NOMO-1 (cell line): Measurements from ENCODE around the gene GPR61.

Experiments
- DNase-seq, 2 experiments: peaks; one replicate each; lab custom pipeline; 2025; ENCODE audit not compliant: unreplicated experiment in 2 of 2; lab: John Stamatoyannopoulos, UW

The GPR61 gene

DNA sequence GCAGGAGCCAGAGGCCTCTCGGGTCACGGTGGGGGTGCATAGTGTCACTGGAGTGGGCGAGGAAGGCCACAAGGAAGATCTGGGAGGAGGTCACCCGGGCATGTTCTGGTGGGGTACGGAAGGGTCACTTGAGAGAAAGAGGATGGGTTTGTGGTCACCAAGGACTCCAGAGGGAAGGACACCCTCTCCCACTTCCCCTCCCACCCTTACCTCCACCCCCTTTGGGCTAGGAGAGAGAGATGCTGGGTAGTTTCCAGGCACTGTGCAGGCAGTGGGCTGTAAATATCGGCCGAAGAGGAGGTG, 30.8 kb upstream of the GPR61 start:
- no peak for DNase-seq

GRCh38 chr1:109509176-109510134, 30.2 kb upstream of the GPR61 start, which contains the start of gene AMIGO1:
AMIGO1 (minus strand) TSS chr1:109509727; CDS start chr1:109508912, 815 bp downstream.
- peak; percentile 34 to 59 for DNase-seq

DNA sequence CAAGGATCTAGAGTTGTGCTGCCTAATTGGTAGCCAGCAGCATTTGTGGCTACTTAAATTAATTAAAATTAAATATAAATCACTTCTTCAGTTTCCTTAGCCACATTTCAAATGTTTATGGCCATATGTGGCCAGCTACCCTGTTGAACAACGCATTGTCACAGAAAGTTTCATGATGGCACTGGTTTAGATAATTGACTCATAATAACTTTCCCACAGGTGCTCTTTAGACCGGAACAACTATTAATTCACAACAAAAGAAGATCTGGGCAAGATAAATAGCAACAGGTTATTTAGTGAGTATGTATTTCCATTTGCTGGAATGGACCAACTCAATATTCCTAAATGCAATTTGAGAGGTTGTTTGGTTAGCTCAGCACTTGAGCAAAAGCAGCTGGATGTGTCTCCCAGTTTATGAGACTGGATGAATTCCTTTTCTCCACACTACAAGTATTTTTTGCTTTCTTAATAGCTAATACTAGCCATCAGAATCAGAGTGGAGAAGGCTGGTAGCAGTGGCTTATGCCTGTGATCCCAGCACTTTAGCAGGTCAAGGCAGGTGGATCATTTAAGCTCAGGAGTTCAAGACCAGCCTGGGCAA, 26.5 kb upstream of the GPR61 start:
- DNase-seq = no peak

DNA sequence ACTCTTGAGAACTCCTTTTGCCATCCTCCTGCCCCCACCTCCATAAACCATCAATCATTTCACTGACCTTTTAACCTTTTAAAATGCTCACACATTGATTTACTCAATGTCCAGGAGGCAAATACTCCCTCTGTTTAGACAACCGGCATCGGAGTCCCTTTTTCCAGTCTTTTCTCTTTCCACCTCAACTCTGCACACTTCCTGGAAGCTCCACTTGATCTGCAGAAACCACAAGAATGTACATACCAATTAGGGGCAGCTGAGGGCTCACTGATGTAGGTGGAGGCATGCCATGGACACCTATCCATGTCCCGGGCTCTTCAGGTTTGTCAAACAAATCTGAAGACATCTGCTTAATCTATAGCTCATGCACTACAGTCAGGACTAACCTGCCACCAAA, 24.8 kb upstream of the GPR61 start:
- no peak for DNase-seq

DNA sequence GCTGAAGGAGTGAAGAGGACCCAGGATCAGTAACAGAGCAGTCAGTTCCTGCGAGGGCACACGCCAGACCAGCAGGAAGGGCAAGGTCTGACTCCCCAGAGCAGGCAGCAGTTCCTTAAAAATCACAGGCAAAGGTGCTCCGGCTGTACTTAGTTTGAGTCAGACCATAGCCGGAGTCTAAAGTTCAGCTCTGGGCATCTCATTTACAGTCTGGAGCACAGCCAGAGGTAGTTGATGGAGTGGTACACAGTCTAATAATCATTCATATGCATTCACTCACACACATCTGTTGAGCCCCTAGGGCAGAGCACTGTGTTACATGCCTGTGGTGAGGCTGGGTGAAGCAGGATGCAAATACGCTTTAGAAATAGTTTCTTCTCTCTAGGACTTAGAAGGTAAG, 22.8 kb upstream of the GPR61 start:
- DNase-seq = no peak

DNA sequence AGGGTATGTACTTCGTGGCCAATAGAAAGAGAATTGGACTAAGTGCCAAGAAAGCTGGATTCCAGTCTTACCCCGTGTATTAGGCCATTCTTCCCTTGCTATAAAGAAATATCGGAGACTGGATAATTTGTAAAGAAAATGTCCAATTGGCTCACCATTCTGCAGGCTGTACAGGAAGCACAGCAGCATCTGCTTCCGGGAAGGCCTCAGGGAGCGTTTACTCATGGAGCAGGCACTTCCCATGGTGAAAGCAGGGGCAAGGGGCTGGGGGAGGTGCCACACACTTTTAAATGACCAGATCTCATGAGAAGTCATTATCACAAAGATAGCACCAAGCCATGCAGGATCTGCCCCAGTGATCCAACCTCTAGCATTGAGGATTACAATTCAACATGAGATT, 22.3 kb upstream of the GPR61 start:
- no peak for DNase-seq

DNA sequence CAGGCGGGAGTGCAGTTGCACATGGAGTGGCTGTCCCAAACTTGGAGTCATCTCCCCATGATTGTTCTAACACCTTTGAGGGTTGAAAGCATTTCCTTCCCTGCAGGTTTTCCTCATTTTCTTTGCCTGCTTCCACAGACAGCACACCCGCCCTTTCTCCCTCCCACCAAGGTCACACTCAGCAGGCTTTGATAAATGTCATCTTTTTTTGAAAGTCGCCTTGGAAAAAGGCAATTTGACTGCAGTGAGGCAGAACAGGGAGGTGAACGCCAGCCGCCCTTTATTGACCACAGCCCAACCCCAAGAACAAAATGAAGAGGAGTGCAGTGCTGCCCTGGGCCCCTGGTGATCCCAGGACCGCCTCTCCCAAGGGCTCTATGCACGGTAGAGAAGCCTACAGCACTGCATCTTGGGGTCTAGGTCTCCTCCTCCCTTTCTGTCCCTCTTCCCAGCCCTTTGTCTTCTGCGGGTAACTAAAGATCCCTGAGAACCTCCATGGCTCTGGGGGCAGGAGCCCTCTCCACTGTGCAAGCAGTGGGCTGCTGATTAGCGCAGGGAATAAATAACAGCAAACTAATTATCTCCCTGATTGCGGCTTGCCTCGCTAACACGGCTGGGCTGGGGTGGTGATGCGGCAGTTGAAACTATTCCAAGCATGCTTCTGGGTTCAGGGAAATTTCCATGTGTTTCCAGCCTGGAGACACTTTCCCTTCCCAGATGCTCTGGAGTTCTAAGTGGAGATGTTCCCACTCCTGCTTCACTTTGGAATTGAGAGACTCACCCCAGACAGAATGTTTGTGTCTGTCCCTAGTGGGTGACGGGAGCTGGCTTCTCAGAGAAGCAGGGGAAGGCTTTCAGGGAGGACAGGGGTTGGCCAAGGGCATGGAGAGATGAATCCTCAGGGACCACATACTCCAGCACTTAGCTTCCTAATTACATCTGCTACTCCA, 18.4 kb upstream of the GPR61 start:
- DNase-seq = no peak

DNA sequence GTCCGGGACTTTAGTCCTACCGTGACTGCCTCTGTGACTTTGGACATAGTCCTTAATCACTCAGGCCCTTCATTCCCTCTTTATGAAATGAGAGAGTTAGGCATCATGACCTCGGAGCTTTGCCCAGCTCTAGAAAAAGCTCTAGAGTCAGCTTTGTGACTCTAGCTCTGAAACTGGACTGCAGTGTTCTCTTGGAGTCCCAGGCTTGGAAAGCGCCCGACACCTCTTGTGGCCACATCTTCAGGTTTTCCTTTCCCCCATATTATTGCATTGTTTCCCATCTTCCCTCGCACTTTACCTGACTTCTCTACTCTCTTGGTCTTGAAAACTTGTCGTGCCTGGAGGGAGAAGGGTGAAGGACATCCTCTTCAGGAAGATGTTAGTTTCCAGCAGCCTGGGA, 17.6 kb upstream of the GPR61 start:
- DNase-seq = no peak

GRCh38 chr1:109523706-109524105, 16.0 kb upstream of the GPR61 start:
- no peak for DNase-seq

DNA sequence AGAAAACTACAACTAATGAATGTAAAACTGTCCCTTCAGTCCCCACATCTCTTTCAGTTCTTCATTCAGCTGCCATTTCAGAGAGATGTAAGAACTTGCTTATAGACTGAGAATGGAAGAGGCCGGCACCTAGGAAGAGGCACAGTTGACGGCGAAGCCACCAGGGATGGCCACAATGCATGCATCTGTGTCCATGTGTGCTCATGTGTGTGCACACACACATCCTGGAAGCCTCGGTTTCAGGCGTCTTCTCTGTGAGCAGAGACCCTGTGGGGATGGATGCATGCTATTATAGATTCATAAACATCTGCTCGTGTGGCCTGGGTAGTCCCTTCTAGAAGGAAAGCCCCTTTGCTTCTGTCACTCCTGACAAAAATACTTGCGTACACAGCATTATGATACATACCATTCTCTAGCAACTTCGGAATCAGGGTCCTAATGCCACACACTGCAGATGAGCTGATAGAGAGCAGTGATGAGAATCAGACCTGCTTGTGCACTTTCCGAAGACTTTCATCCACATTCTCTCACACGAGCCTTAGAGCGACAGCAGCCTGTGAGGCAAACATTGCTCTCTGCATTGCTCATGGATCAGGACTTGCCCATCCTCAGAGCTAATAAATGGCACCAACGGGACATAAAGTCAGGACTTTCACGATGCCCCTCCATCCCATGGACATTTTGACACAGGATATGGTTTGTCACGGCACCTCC, 12.4 kb upstream of the GPR61 start:
- no peak for DNase-seq

DNA sequence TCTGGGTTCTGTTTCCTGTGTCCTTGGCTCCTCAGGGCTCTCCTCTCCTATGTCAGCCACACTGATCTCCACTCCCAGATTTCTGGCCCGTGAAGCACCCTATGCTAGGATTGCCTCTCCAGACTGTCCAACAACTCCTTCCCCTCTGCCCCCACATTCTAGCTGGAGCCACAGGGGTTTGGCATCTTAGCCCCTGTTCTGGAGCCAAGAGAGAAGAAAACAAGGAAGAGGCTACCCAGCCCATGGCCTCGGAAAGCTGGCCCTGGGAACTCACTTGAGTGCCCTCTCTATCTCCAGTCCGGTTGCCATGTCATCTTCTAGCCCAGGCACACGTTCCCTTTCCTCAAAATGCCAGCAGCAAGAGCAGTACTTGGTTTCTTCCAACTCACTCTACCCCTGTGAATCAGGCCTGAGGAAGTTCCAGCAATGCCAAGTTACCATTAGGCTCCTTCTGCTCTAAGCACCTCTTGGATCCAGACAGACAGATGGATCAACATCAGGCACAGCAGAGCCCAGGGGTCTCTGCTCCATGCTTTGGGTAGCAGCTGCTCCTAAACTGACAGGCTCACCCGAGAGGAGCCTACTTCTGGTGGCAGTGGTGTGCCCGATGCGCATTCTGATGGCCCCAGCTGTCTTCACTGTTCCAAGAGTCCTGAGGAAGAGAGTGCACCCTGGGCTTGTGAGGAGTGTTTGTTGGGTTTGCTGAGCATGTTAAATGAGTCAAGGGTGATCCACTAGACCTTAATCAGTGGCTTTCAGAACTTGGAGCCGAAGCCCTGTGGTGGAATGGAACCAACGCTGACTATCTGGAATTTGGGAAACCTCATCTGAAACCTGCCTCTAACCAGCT, 11.6 kb upstream of the GPR61 start:
- no peak for DNase-seq

GRCh38 chr1:109528712-109529111, 11.0 kb upstream of the GPR61 start:
- DNase-seq = no peak

DNA sequence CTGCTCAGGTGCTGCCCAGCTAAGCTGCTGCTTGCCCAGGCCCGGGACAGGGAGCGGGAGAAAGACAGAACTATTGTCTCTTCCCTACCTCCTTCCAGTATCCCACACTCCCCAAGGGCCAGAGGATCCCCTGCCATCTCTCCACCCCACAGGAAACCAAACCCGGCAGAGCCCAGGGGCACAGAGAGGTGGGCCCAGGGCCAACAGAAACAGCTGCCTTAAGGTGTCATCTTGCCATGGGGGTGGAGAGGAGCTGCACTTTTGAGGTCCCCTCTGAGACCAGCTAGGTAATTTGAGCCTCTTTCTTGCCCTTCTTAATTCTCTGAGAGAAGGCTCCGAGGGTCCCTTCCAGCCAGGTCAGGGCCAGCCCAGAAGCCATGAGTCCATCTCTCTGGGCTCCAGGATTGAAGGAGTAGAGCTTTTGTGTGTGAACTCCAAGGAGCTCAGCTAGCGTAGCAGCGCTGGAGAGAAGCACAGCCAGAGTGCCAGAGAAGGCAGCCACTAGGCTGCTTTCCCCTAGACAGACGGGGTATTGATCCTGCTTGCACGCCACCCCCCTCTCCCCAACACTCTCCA, 9.7 kb upstream of the GPR61 start:
- no peak for DNase-seq

GRCh38 chr1:109530457-109531087, 9.1 kb upstream of the GPR61 start:
- no peak for DNase-seq

DNA sequence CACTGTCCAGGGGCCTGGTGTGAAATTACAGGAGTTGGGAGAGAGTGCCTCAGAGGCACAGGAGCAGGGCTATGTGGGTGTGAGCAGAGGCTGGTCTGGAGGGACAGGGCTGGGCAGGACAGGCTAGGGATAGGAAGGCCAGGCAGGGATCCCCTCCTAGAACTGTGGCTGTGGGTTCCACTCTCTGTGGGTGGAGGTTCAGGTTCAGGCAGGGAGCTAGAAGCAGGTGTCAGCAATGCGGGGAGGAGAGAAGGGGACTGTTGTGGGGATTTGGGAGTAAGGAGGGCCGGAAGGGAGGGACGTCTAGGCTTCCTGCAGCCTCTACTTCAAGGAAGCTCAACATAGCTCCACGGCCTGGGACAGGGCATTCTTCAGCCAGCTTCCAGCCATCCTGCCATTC, 8.3 kb upstream of the GPR61 start:
- DNase-seq = no peak

DNA sequence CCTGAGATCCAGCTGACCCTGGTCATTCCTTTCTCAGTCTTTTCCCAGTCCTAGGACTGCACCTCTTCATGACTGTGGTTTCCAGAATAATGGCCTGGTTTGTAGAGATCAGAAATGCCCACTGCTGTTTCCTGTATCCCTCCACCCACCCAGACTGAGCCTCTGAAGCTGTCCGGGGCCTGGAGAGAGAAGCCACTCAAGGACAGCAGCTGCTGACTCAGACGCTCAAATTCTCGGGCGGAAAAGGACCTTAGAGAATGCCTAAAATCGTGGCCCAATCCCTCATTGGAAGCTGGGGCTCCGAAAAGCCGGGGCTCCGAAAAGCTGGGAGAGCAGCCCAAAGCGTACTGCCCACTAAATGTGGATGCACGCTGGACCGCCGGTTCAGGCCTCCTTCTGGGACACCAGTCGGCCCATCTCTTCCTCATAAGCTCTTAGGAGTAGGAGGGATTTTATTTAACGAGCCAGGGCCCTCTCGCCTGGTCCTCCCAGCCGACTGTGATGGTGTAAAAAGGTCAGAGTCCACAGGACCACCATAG, 7.8 kb upstream of the GPR61 start:
- DNase-seq = no peak

- DNase-seq = peak; percentile 47 to 56
Observed at GRCh38 chr1:109532365-109533136, 7.1 kb upstream of the GPR61 start.

DNA sequence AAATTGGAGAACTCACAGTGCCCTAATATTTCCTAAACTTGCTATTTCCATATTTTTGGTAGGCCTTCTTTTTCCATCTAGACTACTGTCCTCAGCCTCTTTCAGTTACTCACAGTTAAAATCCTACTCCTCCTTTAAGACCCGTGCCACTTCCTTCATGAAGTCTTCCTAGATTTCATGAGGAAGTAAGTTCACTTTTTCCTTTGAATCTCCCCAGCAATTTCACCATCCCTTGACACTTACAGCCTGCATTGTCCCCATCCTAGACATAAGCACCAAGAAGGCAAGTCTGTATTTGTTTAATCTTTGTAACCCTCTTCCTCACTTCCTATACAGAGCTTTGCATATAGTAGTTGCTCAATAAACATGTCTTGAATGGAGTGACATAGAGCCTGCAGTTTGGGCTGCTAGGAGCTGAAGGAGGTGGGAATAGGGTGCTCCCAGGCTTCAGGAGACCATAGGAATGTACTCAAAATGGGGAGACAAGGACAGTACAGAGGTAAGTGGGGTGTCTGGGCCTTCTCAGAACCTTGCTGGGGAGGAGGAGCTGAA, 5.3 kb upstream of the GPR61 start:
- no peak for DNase-seq
